ENCODE results near the gene NCMAP. TPM values are rescaled to one million over a fixed set of nuclear protein-coding genes. Genes with fewer than 3 reads are reported as not detected.
"Not testable (repeated sequence)": the region's sequence is repeated elsewhere in the genome, so short reads cannot be mapped to it uniquely, and the experiment has no call there.

NCMAP gene
- 10.9 TPM for polyA plus RNA-seq
- long read RNA-seq, donor 1, partial matches to known transcripts, result 0 of 2 reads
- long read RNA-seq, donor 1, other reads (novel, unspliced or antisense), result 0 of 2 reads
- long read RNA-seq, donor 2, partial matches to known transcripts, result 0 of 3 reads
- long read RNA-seq, donor 2, other reads (novel, unspliced or antisense), result 0 of 3 reads
- long read RNA-seq, donor 3, result 0 reads
- long read RNA-seq, donor 4, partial matches to known transcripts, result 0 of 1 reads
- long read RNA-seq, donor 4, other reads (novel, unspliced or antisense), result 0 of 1 reads
- long read RNA-seq, donor 5, result 0 reads
- long read RNA-seq, donor 6, transcript NCMAP-201 (4 exons, 3,953 nt), result major isoform, 7 of 7 reads
- long read RNA-seq, donor 6, partial matches to known transcripts, result 0 of 7 reads
- long read RNA-seq, donor 6, other reads (novel, unspliced or antisense), result 0 of 7 reads
- long read RNA-seq, donor 7, partial matches to known transcripts, result 0 of 3 reads
- long read RNA-seq, donor 7, other reads (novel, unspliced or antisense), result 0 of 3 reads
- long read RNA-seq, donor 8, transcript NCMAP-201 (4 exons, 3,953 nt), result major isoform, 9 of 17 reads
- long read RNA-seq, donor 8, partial matches to known transcripts, result 0 of 17 reads
- long read RNA-seq, donor 8, other reads (novel, unspliced or antisense), result 8 of 17 reads
- long read RNA-seq, donor 9, result 0 reads
- long read RNA-seq, donor 10, partial matches to known transcripts, result 0 of 1 reads
- long read RNA-seq, donor 10, other reads (novel, unspliced or antisense), result 0 of 1 reads
- long read RNA-seq, donor 11, partial matches to known transcripts, result 0 of 3 reads
- long read RNA-seq, donor 11, other reads (novel, unspliced or antisense), result 0 of 3 reads

GRCh38 chr1:24555591-24556413, at the start of gene NCMAP:
TSS of gene NCMAP (plus strand) at chr1:24556087. CDS start at chr1:24595431, 39,344 bp downstream.
- H3K4me1 ChIP-seq (ENCODE audit: control insufficient read depth, insufficient read depth, low read length), result peaks cover 50% of the 10 kb centered on the region
- peak within 1 kb of the TSS; percentile 77 for H3K4me3 ChIP-seq (ENCODE audit: low read length)
- H3K36me3 ChIP-seq (ENCODE audit: control insufficient read depth, insufficient read depth, low read length), result no peaks in the 10 kb centered on the region
- DNase-seq, result peak in 1 of 2 donors; percentile 77
- peaks cover 11% of the 10 kb centered on the region for H3K27me3 ChIP-seq (ENCODE audit: control insufficient read depth, insufficient read depth, low read length)
- H3K27ac ChIP-seq (ENCODE audit: low read length), result peak within 1 kb of the TSS; percentile 98
- H3K9me3 ChIP-seq (ENCODE audit: control insufficient read depth, low read depth, low read length), result no peaks in the 10 kb centered on the region
- WGBS (ENCODE audit: insufficient coverage, low lambda C conversion rate), result no CpG with 5 or more reads among the region's 61 CpGs

GRCh38 chr1:24506691-24507381, 49.1 kb upstream of the NCMAP start:
- Histone ChIP-seq H3K4me1 (ENCODE audit: control insufficient read depth, insufficient read depth, low read length) (peaks cover 6% of the 10 kb centered on the region), H3K27ac (ENCODE audit: low read length) (peak overlapping the region; percentile 4), H3K9me3 (ENCODE audit: control insufficient read depth, low read depth, low read length) (no peaks in the 10 kb centered on the region), H3K36me3 (ENCODE audit: control insufficient read depth, insufficient read depth, low read length) (no peaks in the 10 kb centered on the region), H3K4me3 (ENCODE audit: low read length) (no peak overlapping the region), H3K27me3 (ENCODE audit: control insufficient read depth, insufficient read depth, low read length) (peaks cover 4% of the 10 kb centered on the region)
- 35% methylated on average over 2 of the region's 5 CpGs for WGBS (ENCODE audit: insufficient coverage, low lambda C conversion rate)
- DNase-seq, result peak in 1 of 2 donors; percentile 6

- H3K36me3 ChIP-seq (ENCODE audit: control insufficient read depth, insufficient read depth, low read length), result no peaks in the 10 kb centered on the region
- peak; percentile 45 to 79 for DNase-seq
- H3K27ac ChIP-seq (ENCODE audit: low read length), result peak overlapping the region; percentile 4
- peaks cover 6% of the 10 kb centered on the region for H3K4me1 ChIP-seq (ENCODE audit: control insufficient read depth, insufficient read depth, low read length)
- H3K4me3 ChIP-seq (ENCODE audit: low read length), result no peak overlapping the region
- WGBS (ENCODE audit: insufficient coverage, low lambda C conversion rate), result no CpG with 5 or more reads among the region's 5 CpGs
- no peaks in the 10 kb centered on the region for H3K9me3 ChIP-seq (ENCODE audit: control insufficient read depth, low read depth, low read length)
- H3K27me3 ChIP-seq (ENCODE audit: control insufficient read depth, insufficient read depth, low read length), result peaks cover 4% of the 10 kb centered on the region
Observed at GRCh38 chr1:24507405-24507804, 48.5 kb upstream of the NCMAP start.

- no peak overlapping the region for H3K4me3 ChIP-seq (ENCODE audit: low read length)
- no peaks in the 10 kb centered on the region for H3K27me3 ChIP-seq (ENCODE audit: control insufficient read depth, insufficient read depth, low read length)
- no peak overlapping the region for H3K27ac ChIP-seq (ENCODE audit: low read length)
- H3K36me3 ChIP-seq (ENCODE audit: control insufficient read depth, insufficient read depth, low read length), result no peaks in the 10 kb centered on the region
- DNase-seq, result no peak
- WGBS (ENCODE audit: insufficient coverage, low lambda C conversion rate), result no CpG with 5 or more reads among the region's 5 CpGs
- H3K4me1 ChIP-seq (ENCODE audit: control insufficient read depth, insufficient read depth, low read length), result peaks cover 6% of the 10 kb centered on the region
- H3K9me3 ChIP-seq (ENCODE audit: control insufficient read depth, low read depth, low read length), result no peaks in the 10 kb centered on the region
Observed at GRCh38 chr1:24508911-24509310, 47.0 kb upstream of the NCMAP start.

- DNase-seq, result no peak
- no peak overlapping the region for H3K27ac ChIP-seq (ENCODE audit: low read length)
- H3K27me3 ChIP-seq (ENCODE audit: control insufficient read depth, insufficient read depth, low read length), result no peaks in the 10 kb centered on the region
- no peaks in the 10 kb centered on the region for H3K36me3 ChIP-seq (ENCODE audit: control insufficient read depth, insufficient read depth, low read length)
- H3K9me3 ChIP-seq (ENCODE audit: control insufficient read depth, low read depth, low read length), result no peaks in the 10 kb centered on the region
- no peak overlapping the region for H3K4me3 ChIP-seq (ENCODE audit: low read length)
- 38% methylated on average over 1 of the region's 2 CpGs for whole genome bisulfite sequencing (ENCODE audit: insufficient coverage, low lambda C conversion rate)
- H3K4me1 ChIP-seq (ENCODE audit: control insufficient read depth, insufficient read depth, low read length), result no peaks in the 10 kb centered on the region
Observed at GRCh38 chr1:24513706-24514105, 42.2 kb upstream of the NCMAP start.

GRCh38 chr1:24514946-24515345, 40.9 kb upstream of the NCMAP start:
- H3K27ac ChIP-seq (ENCODE audit: low read length), result no peak overlapping the region
- DNase-seq, result no peak
- WGBS (ENCODE audit: insufficient coverage, low lambda C conversion rate), result no CpG with 5 or more reads among the region's 5 CpGs
- H3K4me1 ChIP-seq (ENCODE audit: control insufficient read depth, insufficient read depth, low read length), result no peaks in the 10 kb centered on the region
- H3K27me3 ChIP-seq (ENCODE audit: control insufficient read depth, insufficient read depth, low read length), result no peaks in the 10 kb centered on the region
- no peak overlapping the region for H3K4me3 ChIP-seq (ENCODE audit: low read length)
- no peaks in the 10 kb centered on the region for H3K9me3 ChIP-seq (ENCODE audit: control insufficient read depth, low read depth, low read length)
- no peaks in the 10 kb centered on the region for H3K36me3 ChIP-seq (ENCODE audit: control insufficient read depth, insufficient read depth, low read length)

- not testable (repeated sequence) for H3K36me3 ChIP-seq (ENCODE audit: control insufficient read depth, insufficient read depth, low read length); H3K4me1 ChIP-seq (ENCODE audit: control insufficient read depth, insufficient read depth, low read length); DNase-seq; H3K27ac ChIP-seq (ENCODE audit: low read length); H3K9me3 ChIP-seq (ENCODE audit: control insufficient read depth, low read depth, low read length); H3K27me3 ChIP-seq (ENCODE audit: control insufficient read depth, insufficient read depth, low read length); H3K4me3 ChIP-seq (ENCODE audit: low read length)
- WGBS (ENCODE audit: insufficient coverage, low lambda C conversion rate), result 100% methylated on average over 5 of the region's 14 CpGs
Observed at GRCh38 chr1:24515671-24516209, 40.1 kb upstream of the NCMAP start.

- no CpG with 5 or more reads among the region's 12 CpGs for WGBS (ENCODE audit: insufficient coverage, low lambda C conversion rate)
- Histone ChIP-seq H3K4me3 (ENCODE audit: low read length) (no peak overlapping the region), H3K36me3 (ENCODE audit: control insufficient read depth, insufficient read depth, low read length) (no peaks in the 10 kb centered on the region), H3K4me1 (ENCODE audit: control insufficient read depth, insufficient read depth, low read length) (no peaks in the 10 kb centered on the region), H3K27ac (ENCODE audit: low read length) (no peak overlapping the region), H3K27me3 (ENCODE audit: control insufficient read depth, insufficient read depth, low read length) (no peaks in the 10 kb centered on the region), H3K9me3 (ENCODE audit: control insufficient read depth, low read depth, low read length) (no peaks in the 10 kb centered on the region)
- DNase-seq, result no peak
Observed at GRCh38 chr1:24516506-24516905, 39.4 kb upstream of the NCMAP start.

GRCh38 chr1:24517898-24518297, 38.0 kb upstream of the NCMAP start:
- no peaks in the 10 kb centered on the region for H3K4me1 ChIP-seq (ENCODE audit: control insufficient read depth, insufficient read depth, low read length)
- H3K36me3 ChIP-seq (ENCODE audit: control insufficient read depth, insufficient read depth, low read length), result peaks cover 3% of the 10 kb centered on the region
- H3K9me3 ChIP-seq (ENCODE audit: control insufficient read depth, low read depth, low read length), result no peaks in the 10 kb centered on the region
- H3K4me3 ChIP-seq (ENCODE audit: low read length), result no peak overlapping the region
- WGBS (ENCODE audit: insufficient coverage, low lambda C conversion rate), result 100% methylated on average over 1 of the region's 4 CpGs
- H3K27ac ChIP-seq (ENCODE audit: low read length), result no peak overlapping the region
- no peak for DNase-seq
- no peaks in the 10 kb centered on the region for H3K27me3 ChIP-seq (ENCODE audit: control insufficient read depth, insufficient read depth, low read length)

Measured in large intestine (tissue), 12 donors.